HG02943 (cell line): Measurements from ENCODE around the gene RPTOR.
"Not testable (repeated sequence)": the region's sequence is repeated elsewhere in the genome, so short reads cannot be mapped to it uniquely, and the experiment has no call there.

Source experiments
- ATAC-seq: cut with Tn5 transposase; IDR thresholded peaks from one replicate; pipeline ENCODE4 v1.9.1; 2021; ENCODE audit warnings: mild to moderate bottlenecking, low read depth, moderate library complexity; ENCODE audit not compliant: unreplicated experiment

Gene RPTOR

GRCh38 chr17:80802626-80803450, 258.2 kb downstream of the RPTOR start:
- no peak for ATAC-seq

DNA sequence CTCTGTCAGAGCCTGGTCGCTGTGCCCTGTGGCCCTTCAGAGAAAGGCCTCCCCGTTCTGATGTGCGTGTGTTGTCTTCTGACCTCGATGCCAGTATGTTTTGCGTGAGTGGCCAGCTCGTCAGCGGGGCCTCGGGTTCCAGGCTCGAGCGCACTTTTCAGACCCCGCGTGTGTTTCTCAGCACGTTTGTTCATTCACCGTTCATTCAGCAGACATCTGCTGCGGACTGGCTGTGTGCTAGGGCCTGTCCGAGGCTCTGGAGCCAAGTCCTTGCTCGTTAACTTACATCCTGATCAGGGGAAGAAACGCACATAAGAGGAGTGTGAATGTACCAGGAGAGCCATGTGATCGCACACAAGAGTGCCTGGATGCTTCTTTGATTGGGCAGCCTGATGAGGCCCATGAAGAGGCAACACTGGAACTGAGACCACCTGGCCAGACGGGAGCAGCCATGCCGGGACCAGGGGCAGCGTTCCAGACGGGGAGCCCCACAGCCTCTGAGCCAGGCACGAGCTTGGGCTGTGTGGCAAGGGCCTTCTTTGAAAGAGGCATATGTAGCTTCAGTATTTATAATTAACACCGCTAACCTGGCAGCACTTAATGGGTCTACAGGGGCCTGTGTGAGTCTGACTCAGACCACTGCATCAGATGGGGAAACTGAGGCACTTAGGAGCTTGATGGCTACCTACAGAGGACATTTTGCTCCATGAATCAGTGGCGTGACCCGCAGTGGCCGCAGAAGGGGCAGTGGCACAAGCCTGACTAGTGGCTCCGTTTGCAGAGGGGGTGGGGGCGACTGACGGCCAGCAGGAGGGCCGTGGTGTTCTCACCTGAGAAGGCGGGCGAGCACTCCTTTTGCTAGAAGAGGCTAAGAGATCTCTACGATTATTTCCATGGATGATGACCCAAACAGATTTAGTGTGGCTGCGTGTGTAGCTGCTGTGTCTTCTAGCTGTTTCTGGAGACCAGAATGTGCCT, 259.1 kb downstream of the RPTOR start:
- ATAC-seq = no peak

DNA sequence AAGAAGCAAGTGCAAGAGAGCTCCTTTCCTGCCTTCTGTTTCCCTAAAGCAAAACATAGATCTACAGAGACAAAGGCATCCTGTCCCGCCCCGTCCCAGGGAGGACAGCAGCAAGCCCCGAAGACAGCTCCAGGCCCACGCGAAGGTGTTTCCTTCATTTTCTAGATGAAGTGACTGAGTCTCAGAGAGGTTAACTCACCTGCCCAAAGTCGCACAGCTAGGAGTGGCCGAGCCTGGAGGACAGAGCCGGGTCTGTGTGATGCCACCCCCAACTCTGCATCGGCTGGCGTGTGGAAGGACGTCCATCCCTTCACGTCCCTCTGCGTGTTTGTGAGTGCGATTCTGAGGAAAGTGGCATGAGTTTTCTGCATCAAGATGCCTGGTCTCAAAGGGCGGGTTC, 259.8 kb downstream of the RPTOR start:
- ATAC-seq = no peak

- no peak for ATAC-seq
These were observed 260.6 kb downstream of the RPTOR start for GRCh38 chr17:80805032-80805751.

- no peak for ATAC-seq
These were observed 262.4 kb downstream of the RPTOR start for GRCh38 chr17:80807014-80807413.

DNA sequence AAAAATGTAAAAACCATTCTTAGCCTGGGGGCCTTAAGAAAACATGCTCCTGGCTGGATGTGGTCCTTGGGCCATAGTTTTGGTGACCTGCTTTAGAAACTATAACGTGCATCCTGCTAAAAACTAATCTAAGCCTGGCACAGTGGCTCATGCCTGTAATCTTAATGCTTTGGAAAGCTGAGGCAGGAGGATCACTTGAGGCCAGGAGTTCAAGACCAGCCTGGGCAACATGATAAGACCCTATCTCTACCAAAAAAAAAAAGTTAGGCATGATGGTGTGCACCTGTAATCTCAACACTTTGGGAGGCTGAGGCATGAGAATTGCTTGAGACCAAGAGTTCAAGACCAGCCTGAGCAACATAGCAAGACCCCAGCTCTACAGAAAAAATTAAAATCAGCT, 263.2 kb downstream of the RPTOR start:
- no peak for ATAC-seq

- ATAC-seq = no peak
These were observed 266.8 kb downstream of the RPTOR start for GRCh38 chr17:80811181-80812105.

GRCh38 chr17:80812362-80813088, 267.9 kb downstream of the RPTOR start:
- no peak for ATAC-seq

GRCh38 chr17:80813318-80813717, 268.7 kb downstream of the RPTOR start:
- ATAC-seq = no peak

GRCh38 chr17:80814491-80814890, 269.9 kb downstream of the RPTOR start:
- ATAC-seq = no peak

- ATAC-seq = no peak
These were observed 270.6 kb downstream of the RPTOR start for GRCh38 chr17:80815151-80815681.

- not testable (repeated sequence) for ATAC-seq
These were observed 271.1 kb downstream of the RPTOR start for GRCh38 chr17:80815718-80816117.

DNA sequence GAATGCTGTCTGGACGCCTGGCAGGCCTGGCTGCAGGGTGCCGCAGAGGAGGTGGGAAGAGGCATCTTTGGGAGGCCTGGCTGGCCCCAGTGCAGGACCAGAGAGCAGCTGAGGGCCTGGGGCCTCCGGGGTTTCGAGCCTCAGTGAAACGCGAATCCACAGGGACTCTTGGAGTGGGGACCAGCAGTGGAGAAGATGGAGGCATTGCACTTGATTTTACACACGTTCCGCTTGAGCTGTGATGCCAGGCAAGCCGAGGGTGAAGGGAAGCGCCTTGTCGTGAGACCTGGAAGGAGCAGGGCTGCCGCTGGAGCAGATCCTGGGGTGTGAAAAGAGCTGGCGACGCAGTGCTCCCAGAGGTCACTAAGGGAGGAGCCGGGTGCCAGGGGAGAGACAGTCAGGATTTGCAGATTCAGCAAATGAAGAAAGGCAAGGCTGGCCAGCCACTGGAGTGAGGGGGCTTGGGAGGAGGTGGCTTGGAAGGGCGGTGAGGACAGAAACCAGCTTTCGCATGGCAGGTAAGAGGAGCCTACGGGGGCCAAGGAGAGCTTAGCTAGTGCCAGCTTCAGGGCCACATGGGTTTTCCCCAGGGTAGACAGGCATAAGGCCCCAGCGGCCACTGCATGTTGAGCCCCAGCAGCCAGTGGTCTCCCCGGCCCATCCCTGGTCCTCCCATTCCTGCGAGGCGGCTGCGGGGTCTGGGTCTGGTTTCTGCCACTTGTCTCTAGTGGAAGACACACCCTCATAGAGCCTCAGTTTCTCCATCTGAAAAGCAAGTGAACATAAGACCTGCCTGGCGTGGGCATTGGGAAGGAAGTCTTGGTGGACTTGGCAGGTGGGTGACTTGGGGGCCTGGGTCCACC, 271.8 kb downstream of the RPTOR start:
- ATAC-seq = no peak

GRCh38 chr17:80817321-80817845, 272.7 kb downstream of the RPTOR start:
- no peak for ATAC-seq

DNA sequence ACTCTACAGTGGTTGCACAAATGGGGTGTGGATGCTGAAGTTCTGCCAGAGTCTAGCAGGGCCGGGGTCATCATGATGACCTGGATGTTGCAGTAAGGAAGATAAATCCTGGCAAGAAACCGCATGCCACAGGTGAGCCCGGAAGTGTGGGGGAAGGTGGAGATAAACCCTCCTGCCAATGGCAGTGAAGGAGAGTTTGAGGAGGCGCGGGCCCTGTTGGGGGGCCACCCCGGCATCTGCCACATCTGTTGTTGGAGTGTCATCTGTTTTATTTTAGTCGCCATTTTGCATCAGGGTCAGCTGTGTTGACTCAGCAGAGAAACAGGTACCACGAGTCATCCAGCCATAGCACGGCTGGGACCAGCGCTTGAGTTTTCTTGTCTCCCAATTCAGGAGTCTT, 273.2 kb downstream of the RPTOR start:
- no peak for ATAC-seq

- no peak for ATAC-seq
These were observed 274.2 kb downstream of the RPTOR start for GRCh38 chr17:80818871-80819270.

DNA sequence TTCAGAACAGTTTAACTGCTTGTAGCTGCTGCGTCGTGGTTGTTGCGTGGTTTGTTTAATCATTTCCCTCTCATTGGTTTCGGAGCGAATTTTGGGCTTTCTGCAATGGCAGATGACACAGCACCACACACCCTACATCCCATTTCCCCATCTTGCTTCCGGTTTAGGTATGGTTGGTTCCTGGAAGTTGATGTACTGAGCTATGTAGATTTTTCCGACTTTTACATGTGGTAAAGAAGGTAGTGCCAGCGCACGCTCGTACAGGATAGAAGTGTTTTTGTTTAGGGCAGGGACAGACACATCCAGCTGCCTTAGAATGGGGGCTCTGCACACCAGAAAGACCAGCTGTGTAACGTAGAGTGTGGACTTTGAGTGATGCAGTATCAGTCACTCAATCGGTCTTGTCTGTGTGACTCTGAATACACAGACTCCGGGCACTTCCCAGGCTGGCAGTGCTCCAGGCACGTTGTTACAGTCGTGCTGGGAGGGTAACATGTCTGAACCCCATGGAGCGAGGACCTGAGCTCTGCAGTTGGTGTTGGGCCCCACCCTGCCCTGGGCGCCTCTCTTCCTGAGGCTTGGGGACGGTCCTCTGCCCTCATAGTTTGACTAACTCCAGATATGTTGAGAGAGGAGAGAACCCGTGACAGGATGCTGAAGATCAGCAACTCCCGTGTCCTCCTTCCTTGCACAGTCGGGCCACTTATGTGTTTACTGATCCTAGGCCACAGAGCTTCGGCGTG, 275.0 kb downstream of the RPTOR start:
- ATAC-seq = no peak
